ENCODE results near the gene CBARP.

CBARP gene

GRCh38 chr19:1224047-1224825, 13.6 kb downstream of the CBARP start:
- no peaks in the 10 kb centered on the region for H3K9me3 ChIP-seq (ENCODE audit: control insufficient read depth, low read length)
- WGBS, 2 experiments = 92 to 94% methylated on average over 16 of the region's 16 CpGs
- no peaks in the 10 kb centered on the region for H3K27me3 ChIP-seq (ENCODE audit: control insufficient read depth, insufficient read depth, low read length, poor library complexity, severe bottlenecking)
- no peak overlapping the region for H3K4me3 ChIP-seq (ENCODE audit: insufficient read depth, low read depth, low read length)
- no peaks in the 10 kb centered on the region for H3K4me1 ChIP-seq (ENCODE audit: control insufficient read depth, insufficient read depth, low read length)
- peak overlapping the region; percentile 16 for H3K27ac ChIP-seq (ENCODE audit: insufficient read depth, low read depth, low read length, poor library complexity, severe bottlenecking)
- H3K36me3 ChIP-seq (ENCODE audit: control insufficient read depth, insufficient read depth, low read length) = peaks cover 30% of the 10 kb centered on the region

GRCh38 chr19:1223018-1223855, 14.6 kb downstream of the CBARP start:
- Histone ChIP-seq H3K27me3 (ENCODE audit: control insufficient read depth, insufficient read depth, low read length, poor library complexity, severe bottlenecking) (no peaks in the 10 kb centered on the region), H3K9me3 (ENCODE audit: control insufficient read depth, low read length) (no peaks in the 10 kb centered on the region), H3K27ac (ENCODE audit: insufficient read depth, low read depth, low read length, poor library complexity, severe bottlenecking) (no peak overlapping the region), H3K4me1 (ENCODE audit: control insufficient read depth, insufficient read depth, low read length) (no peaks in the 10 kb centered on the region), H3K36me3 (ENCODE audit: control insufficient read depth, insufficient read depth, low read length) (peaks cover 30% of the 10 kb centered on the region), H3K4me3 (ENCODE audit: insufficient read depth, low read depth, low read length) (no peak overlapping the region)
- 91 to 93% methylated on average over 48 of the region's 48 CpGs for WGBS, 2 experiments

- H3K27me3 ChIP-seq (ENCODE audit: control insufficient read depth, insufficient read depth, low read length, poor library complexity, severe bottlenecking) = no peaks in the 10 kb centered on the region
- no peaks in the 10 kb centered on the region for H3K4me1 ChIP-seq (ENCODE audit: control insufficient read depth, insufficient read depth, low read length)
- H3K36me3 ChIP-seq (ENCODE audit: control insufficient read depth, insufficient read depth, low read length) = peaks cover 22% of the 10 kb centered on the region
- H3K4me3 ChIP-seq (ENCODE audit: insufficient read depth, low read depth, low read length) = no peak overlapping the region
- no peaks in the 10 kb centered on the region for H3K9me3 ChIP-seq (ENCODE audit: control insufficient read depth, low read length)
- 90 to 93% methylated on average over 14 of the region's 14 CpGs for WGBS, 2 experiments
- H3K27ac ChIP-seq (ENCODE audit: insufficient read depth, low read depth, low read length, poor library complexity, severe bottlenecking) = no peak overlapping the region
Measured at GRCh38 chr19:1222394-1222793, 15.4 kb downstream of the CBARP start.

GRCh38 chr19:1221904-1222255, 15.9 kb downstream of the CBARP start:
- 95% methylated on average over 22 of the region's 22 CpGs for WGBS, 2 experiments
- Histone ChIP-seq H3K36me3 (ENCODE audit: control insufficient read depth, insufficient read depth, low read length) (peaks cover 17% of the 10 kb centered on the region), H3K4me3 (ENCODE audit: insufficient read depth, low read depth, low read length) (no peak overlapping the region), H3K27ac (ENCODE audit: insufficient read depth, low read depth, low read length, poor library complexity, severe bottlenecking) (no peak overlapping the region), H3K4me1 (ENCODE audit: control insufficient read depth, insufficient read depth, low read length) (no peaks in the 10 kb centered on the region), H3K9me3 (ENCODE audit: control insufficient read depth, low read length) (no peaks in the 10 kb centered on the region), H3K27me3 (ENCODE audit: control insufficient read depth, insufficient read depth, low read length, poor library complexity, severe bottlenecking) (no peaks in the 10 kb centered on the region)

GRCh38 chr19:1220976-1221903, 16.6 kb downstream of the CBARP start:
- 88 to 89% methylated on average over 38 of the region's 38 CpGs for WGBS, 2 experiments
- Histone ChIP-seq H3K36me3 (ENCODE audit: control insufficient read depth, insufficient read depth, low read length) (peaks cover 12% of the 10 kb centered on the region), H3K27me3 (ENCODE audit: control insufficient read depth, insufficient read depth, low read length, poor library complexity, severe bottlenecking) (no peaks in the 10 kb centered on the region), H3K27ac (ENCODE audit: insufficient read depth, low read depth, low read length, poor library complexity, severe bottlenecking) (no peak overlapping the region), H3K9me3 (ENCODE audit: control insufficient read depth, low read length) (no peaks in the 10 kb centered on the region), H3K4me1 (ENCODE audit: control insufficient read depth, insufficient read depth, low read length) (no peaks in the 10 kb centered on the region), H3K4me3 (ENCODE audit: insufficient read depth, low read depth, low read length) (no peak overlapping the region)

GRCh38 chr19:1220477-1220930, 17.3 kb downstream of the CBARP start:
- no peaks in the 10 kb centered on the region for H3K27me3 ChIP-seq (ENCODE audit: control insufficient read depth, insufficient read depth, low read length, poor library complexity, severe bottlenecking)
- no peaks in the 10 kb centered on the region for H3K4me1 ChIP-seq (ENCODE audit: control insufficient read depth, insufficient read depth, low read length)
- no peaks in the 10 kb centered on the region for H3K9me3 ChIP-seq (ENCODE audit: control insufficient read depth, low read length)
- peaks cover 11% of the 10 kb centered on the region for H3K36me3 ChIP-seq (ENCODE audit: control insufficient read depth, insufficient read depth, low read length)
- H3K4me3 ChIP-seq (ENCODE audit: insufficient read depth, low read depth, low read length) = no peak overlapping the region
- H3K27ac ChIP-seq (ENCODE audit: insufficient read depth, low read depth, low read length, poor library complexity, severe bottlenecking) = no peak overlapping the region
- 95 to 96% methylated on average over 33 of the region's 33 CpGs for WGBS, 2 experiments

GRCh38 chr19:1219786-1220476, 17.9 kb downstream of the CBARP start:
- H3K27ac ChIP-seq (ENCODE audit: insufficient read depth, low read depth, low read length, poor library complexity, severe bottlenecking) = no peak overlapping the region

GRCh38 chr19:1218751-1219567, 18.8 kb downstream of the CBARP start:
- H3K27ac ChIP-seq (ENCODE audit: insufficient read depth, low read depth, low read length, poor library complexity, severe bottlenecking) = no peak overlapping the region
- no peaks in the 10 kb centered on the region for H3K9me3 ChIP-seq (ENCODE audit: control insufficient read depth, low read length)
- peaks cover 11% of the 10 kb centered on the region for H3K36me3 ChIP-seq (ENCODE audit: control insufficient read depth, insufficient read depth, low read length)
- H3K4me1 ChIP-seq (ENCODE audit: control insufficient read depth, insufficient read depth, low read length) = peaks cover 10% of the 10 kb centered on the region
- WGBS, 2 experiments = 95% methylated on average over 37 of the region's 37 CpGs
- H3K27me3 ChIP-seq (ENCODE audit: control insufficient read depth, insufficient read depth, low read length, poor library complexity, severe bottlenecking) = no peaks in the 10 kb centered on the region
- H3K4me3 ChIP-seq (ENCODE audit: insufficient read depth, low read depth, low read length) = no peak overlapping the region

More at GRCh38 chr19:1219786-1220476, 17.9 kb downstream of the CBARP start:
- H3K4me3 ChIP-seq (ENCODE audit: insufficient read depth, low read depth, low read length) = no peak overlapping the region
- peaks cover 11% of the 10 kb centered on the region for H3K36me3 ChIP-seq (ENCODE audit: control insufficient read depth, insufficient read depth, low read length)
- no peaks in the 10 kb centered on the region for H3K27me3 ChIP-seq (ENCODE audit: control insufficient read depth, insufficient read depth, low read length, poor library complexity, severe bottlenecking)
- 95 to 96% methylated on average over 19 of the region's 19 CpGs for WGBS, 2 experiments
- peaks cover under 1% of the 10 kb centered on the region for H3K4me1 ChIP-seq (ENCODE audit: control insufficient read depth, insufficient read depth, low read length)
- no peaks in the 10 kb centered on the region for H3K9me3 ChIP-seq (ENCODE audit: control insufficient read depth, low read length)

GRCh38 chr19:1217366-1217765, 20.4 kb downstream of the CBARP start:
- peaks cover 15% of the 10 kb centered on the region for H3K4me1 ChIP-seq (ENCODE audit: control insufficient read depth, insufficient read depth, low read length)
- WGBS, 2 experiments = 78 to 81% methylated on average over 15 of the region's 15 CpGs
- H3K27ac ChIP-seq (ENCODE audit: insufficient read depth, low read depth, low read length, poor library complexity, severe bottlenecking) = no peak overlapping the region
- no peak overlapping the region for H3K4me3 ChIP-seq (ENCODE audit: insufficient read depth, low read depth, low read length)
- no peaks in the 10 kb centered on the region for H3K9me3 ChIP-seq (ENCODE audit: control insufficient read depth, low read length)
- H3K36me3 ChIP-seq (ENCODE audit: control insufficient read depth, insufficient read depth, low read length) = peaks cover 11% of the 10 kb centered on the region
- no peaks in the 10 kb centered on the region for H3K27me3 ChIP-seq (ENCODE audit: control insufficient read depth, insufficient read depth, low read length, poor library complexity, severe bottlenecking)
